Hippocampal formation (tissue), 2 donors: Measurements from ENCODE around the gene AMPD3.
A peak's percentile ranks its signal among the peaks of the same experiment; 100 is the strongest.
"Not testable (repeated sequence)": the region's sequence is repeated elsewhere in the genome, so short reads cannot be mapped to it uniquely, and the experiment has no call there.

ENCODE experiments used
- DNase-seq, 2 donors: peaks; one replicate each; lab custom pipeline; 2025; lab: John Stamatoyannopoulos, UW

AMPD3 gene

GRCh38 chr11:10454878-10455631 lies at the start of gene AMPD3:
Gene AMPD3 (plus strand): TSS chr11:10455264. CDS start chr11:10461520, 6,256 bp downstream.
- DNase-seq, result peak in 1 of 2 donors; percentile 31

DNA sequence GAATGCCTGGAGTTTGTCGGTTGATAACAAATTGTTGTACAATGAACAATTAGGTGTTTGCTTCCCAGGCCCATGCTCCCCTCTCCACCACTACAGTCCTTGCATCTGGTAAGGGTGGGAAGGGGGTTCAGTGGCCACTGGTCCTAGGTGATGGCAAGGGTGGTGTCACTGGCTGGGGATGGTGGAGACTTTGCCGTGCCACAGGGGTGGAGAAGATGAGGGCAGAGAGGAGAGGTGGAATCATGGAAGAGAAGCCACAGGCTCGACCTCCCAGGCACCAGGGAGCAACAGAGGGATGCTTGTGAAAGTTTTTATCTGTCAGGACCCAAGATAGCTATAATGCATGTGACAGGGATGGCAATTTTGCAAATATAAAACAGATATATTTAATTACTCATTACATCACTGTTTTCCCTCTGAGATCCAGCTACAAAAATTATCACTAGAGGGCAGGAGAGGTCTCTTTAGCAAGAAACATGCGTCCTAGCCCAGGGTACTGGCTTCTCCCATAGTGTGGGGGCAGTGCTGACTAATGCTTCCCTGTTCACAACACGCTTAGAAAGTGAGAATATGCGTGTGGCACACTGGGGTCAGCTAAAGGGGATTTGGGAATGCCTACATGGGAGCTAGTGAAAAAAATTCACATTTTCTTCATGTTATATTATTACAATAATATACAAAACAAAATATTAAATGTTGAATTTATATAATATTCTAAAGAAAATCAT lies 49.0 kb upstream of the AMPD3 start:
- peak; percentile 57 to 92 for DNase-seq

DNA sequence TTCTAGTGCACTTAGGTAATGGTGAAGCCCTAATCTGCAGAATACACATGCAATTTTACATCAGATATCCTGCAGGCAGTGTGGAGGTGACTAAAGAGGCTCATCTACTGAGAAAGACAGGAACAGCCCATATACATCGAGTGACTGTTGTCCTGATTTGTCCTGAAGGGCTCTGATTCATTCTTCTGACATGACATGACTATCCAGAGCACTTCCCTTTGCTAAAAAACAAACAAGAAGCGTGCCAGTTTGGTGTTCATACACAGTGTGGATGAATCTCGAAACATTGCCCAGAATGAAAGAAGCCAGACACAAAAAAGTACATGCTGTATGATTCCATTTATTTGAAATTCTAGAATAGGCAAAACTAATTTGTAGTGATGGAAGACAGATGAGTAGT lies 48.0 kb upstream of the AMPD3 start:
- no peak for DNase-seq

- DNase-seq, result no peak
Measured at GRCh38 chr11:10407749-10408685, 47.0 kb upstream of the AMPD3 start.

- no peak for DNase-seq
Measured at GRCh38 chr11:10409207-10409661, 45.8 kb upstream of the AMPD3 start.

DNA sequence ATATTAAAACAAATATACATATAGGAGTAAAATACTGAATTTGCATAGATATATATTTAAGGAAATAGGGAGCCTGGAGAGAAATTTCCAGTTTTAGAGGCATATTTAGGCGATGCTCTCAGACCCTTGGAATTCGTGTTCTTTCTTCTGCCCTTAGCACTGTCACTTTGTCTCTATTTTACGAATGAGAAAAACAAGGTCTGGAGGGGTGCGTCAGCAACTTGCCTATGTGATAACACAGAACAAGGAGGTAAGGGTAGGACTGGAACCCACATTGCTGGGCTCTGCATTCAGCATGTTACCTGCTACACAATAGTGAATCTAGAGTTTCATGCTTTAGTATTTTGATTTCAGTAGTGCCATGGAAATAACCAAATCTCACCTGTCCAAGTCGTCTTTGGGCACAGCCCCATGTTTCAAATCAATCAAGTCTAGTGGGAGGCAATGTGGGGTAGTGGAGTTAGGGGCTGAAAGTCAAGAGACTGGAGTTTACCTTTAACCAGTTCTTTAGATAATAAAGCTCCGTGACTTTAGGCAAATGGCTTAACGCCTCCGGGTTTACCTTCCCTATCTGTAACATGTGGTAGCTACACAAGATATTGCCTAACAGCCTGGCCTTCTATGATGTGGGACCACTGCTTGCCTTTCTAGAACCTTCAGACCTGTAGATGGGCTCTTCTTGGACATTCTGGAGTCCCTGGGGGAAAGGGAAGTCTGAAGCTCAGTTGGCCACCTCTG lies 44.8 kb upstream of the AMPD3 start:
- DNase-seq, result no peak

GRCh38 chr11:10410844-10411200 lies 44.2 kb upstream of the AMPD3 start:
- DNase-seq, result no peak

GRCh38 chr11:10412266-10412665 lies 42.8 kb upstream of the AMPD3 start:
- no peak for DNase-seq

GRCh38 chr11:10413268-10413667 lies 41.8 kb upstream of the AMPD3 start:
- peak; percentile 69 to 71 for DNase-seq

- DNase-seq, result peak in 1 of 2 donors; percentile 17
Measured at GRCh38 chr11:10414181-10414580, 40.9 kb upstream of the AMPD3 start.

- DNase-seq, result peak; percentile 28 to 38
Measured at GRCh38 chr11:10414659-10415058, 40.4 kb upstream of the AMPD3 start.

- no peak for DNase-seq
Measured at GRCh38 chr11:10415817-10416392, 39.2 kb upstream of the AMPD3 start.

- no peak for DNase-seq
Measured at GRCh38 chr11:10418259-10418949, 36.7 kb upstream of the AMPD3 start.

- DNase-seq, result no peak
Measured at GRCh38 chr11:10418950-10419310, 36.1 kb upstream of the AMPD3 start.

DNA sequence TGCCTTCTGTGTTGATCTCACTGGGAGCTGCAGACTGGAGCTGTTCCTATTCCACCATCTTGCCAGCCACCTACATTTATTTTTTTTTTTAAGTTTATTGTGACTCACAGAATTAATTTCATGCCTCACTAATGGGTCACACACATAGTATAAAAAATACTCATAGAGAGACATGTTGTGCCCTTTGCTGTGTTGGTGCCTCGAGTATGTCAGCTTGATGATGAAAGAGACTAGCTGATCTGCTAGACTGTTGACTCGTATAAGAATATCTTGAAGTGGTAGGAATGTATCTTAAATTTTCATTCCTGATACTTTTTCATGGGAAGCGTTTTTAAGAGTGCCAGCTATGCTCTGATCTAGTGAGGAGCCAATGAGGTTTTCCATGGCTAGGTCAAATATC lies 28.6 kb upstream of the AMPD3 start:
- no peak for DNase-seq

DNA sequence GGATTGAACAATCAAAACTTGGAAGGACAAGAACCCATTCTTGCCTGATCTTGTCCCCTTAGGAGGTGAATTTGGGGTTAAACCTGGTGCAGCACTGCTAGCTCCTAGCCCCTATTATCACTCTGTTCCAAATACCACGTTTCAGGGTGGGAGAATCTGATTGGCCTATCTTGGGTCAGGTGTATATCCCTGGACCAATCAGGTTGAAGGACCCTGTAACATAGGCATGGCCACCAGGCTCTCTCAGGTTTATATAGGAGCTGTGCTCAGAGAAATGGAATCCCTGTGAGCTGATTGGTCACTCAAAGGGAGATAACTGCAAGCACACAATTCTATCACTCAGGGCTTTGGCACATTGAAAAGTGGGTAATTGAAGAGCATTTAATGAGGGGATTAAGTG lies 26.6 kb upstream of the AMPD3 start:
- no peak for DNase-seq

DNA sequence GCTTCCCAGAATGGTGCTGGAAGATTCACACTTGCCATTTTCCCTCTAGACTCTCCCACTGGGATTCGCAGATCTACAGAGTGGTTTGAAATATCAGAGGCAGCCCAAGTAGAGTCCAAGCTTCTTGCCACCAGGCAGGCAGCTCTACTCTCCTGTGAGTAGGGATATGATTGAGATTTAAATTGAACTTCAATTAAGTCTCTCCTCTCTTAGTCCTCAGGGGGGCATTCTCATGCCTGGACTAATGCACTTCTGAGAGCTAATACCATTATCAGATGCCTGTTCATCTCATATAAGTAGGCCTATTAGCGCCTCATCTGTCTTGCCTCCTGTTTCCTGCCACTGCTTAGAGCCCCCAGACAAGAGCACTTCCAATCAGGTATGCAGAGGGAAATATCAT lies 25.5 kb upstream of the AMPD3 start:
- no peak for DNase-seq

GRCh38 chr11:10432493-10432892 lies 22.6 kb upstream of the AMPD3 start:
- no peak for DNase-seq

DNA sequence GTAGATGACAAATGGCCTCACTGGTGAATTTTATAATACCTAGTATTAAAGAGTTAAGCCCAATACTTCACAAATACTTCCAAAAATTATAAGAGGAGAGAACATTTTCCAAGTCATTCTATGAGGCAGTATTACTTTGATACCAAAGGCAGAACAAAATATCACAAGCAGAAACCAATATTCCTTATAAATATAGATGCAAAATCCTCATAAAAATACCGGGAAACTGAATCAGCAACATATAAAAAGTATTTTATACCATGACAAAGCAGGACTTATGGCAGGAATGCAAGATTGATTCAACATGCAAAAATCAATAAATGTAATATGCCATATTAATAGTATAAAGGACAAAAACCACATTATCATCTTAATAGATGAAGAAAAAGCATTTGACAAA lies 22.1 kb upstream of the AMPD3 start:
- DNase-seq, result no peak

- no peak for DNase-seq
Measured at GRCh38 chr11:10436224-10436623, 18.8 kb upstream of the AMPD3 start.

DNA sequence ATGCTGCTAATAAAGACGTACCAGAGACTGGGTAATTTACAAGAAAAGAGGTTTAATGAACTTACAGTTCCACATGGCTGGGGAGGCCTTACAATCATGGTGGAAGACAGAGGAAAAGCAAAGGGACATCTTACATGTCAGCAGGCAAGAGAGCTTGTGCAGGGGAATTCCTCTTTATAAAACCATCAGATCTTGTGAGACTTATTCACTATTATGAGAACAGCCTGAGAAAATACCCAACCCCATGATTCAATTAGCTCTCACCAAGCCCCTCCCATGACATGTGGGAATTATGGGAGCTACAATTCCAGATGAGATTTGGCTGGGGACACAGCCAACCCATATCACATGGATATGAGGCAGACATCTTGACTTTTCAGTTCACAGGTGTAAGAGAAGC lies 18.4 kb upstream of the AMPD3 start:
- not testable (repeated sequence) for DNase-seq
